ENCODE data around the gene TARBP2. TPM values are rescaled to one million over a fixed set of nuclear protein-coding genes. Genes with fewer than 3 reads are reported as not detected.
A peak's percentile ranks its signal among the peaks of the same experiment; 100 is the strongest.

The TARBP2 gene
- total RNA-seq, 4 donors from 2014 or later: 12.1 to 19.6 (median 17.4) TPM

- H3K4me3 ChIP-seq: no peak overlapping the region
- ATAC-seq: no peak
- H3K36me3 ChIP-seq: peaks cover 0 to 40% of the 10 kb centered on the region in 2 donors
- H3K27ac ChIP-seq: no peak overlapping the region
- no peaks in the 10 kb centered on the region for H3K9me3 ChIP-seq
- no peak for TF ChIP-seq EP300 (IDR thresholded peaks at IDR 0.05)
- no peak for TF ChIP-seq POLR2A (IDR thresholded peaks at IDR 0.05)
- TF ChIP-seq CTCF (IDR thresholded peaks at IDR 0.05): no peak
- no peak for TF ChIP-seq POLR2AphosphoS5 (IDR thresholded peaks at IDR 0.05)
- H3K27me3 ChIP-seq: no peaks in the 10 kb centered on the region
- H3K4me1 ChIP-seq: peaks cover 0 to 27% (median 14%) of the 10 kb centered on the region in 3 donors
- 84 to 100% methylated on average over 1 to 4 of the region's 5 CpGs for WGBS, 2 donors (ENCODE audit: low coverage in 1 of 2)
These were observed 11.7 kb upstream of the TARBP2 start for GRCh38 chr12:53489242-53489864.

- Histone ChIP-seq H3K27ac (peak overlapping the region in 3 of 4 donors; percentile 87 to 89 (median 87)), H3K36me3 (peaks cover 0 to 11% of the 10 kb centered on the region in 2 donors), H3K4me3 (peak overlapping the region in 1 of 2 donors; percentile 70), H3K9me3 (no peaks in the 10 kb centered on the region), H3K4me1 (peaks cover 0 to 45% (median 20%) of the 10 kb centered on the region in 3 donors), H3K27me3 (no peaks in the 10 kb centered on the region)
- TF ChIP-seq CTCF (IDR thresholded peaks at IDR 0.05): no peak
- TF ChIP-seq EP300 (IDR thresholded peaks at IDR 0.05): no peak
- no peak for TF ChIP-seq POLR2A (IDR thresholded peaks at IDR 0.05)
- TF ChIP-seq POLR2AphosphoS5 (IDR thresholded peaks at IDR 0.05): no peak
- no peak for ATAC-seq
- 38 to 63% methylated on average over 6 to 13 of the region's 20 CpGs for WGBS, 2 donors (ENCODE audit: low coverage in 1 of 2)
These were observed 8.9 kb upstream of the TARBP2 start for GRCh38 chr12:53492188-53492587.

- H3K4me1 ChIP-seq: peaks cover 0 to 54% (median 20%) of the 10 kb centered on the region in 3 donors
- H3K36me3 ChIP-seq: peaks cover 0 to 5% of the 10 kb centered on the region in 2 donors
- H3K9me3 ChIP-seq: no peaks in the 10 kb centered on the region
- peak overlapping the region; percentile 18 to 89 (median 87) for H3K27ac ChIP-seq
- WGBS, 2 donors (ENCODE audit: low coverage in 1 of 2): 8% methylated on average over 5 of the region's 52 CpGs
- no peaks in the 10 kb centered on the region for H3K27me3 ChIP-seq
- ATAC-seq: peak; percentile 91
- H3K4me3 ChIP-seq: peak overlapping the region; percentile 34 to 70
- TF ChIP-seq CTCF (IDR thresholded peaks at IDR 0.05): peak in 1 of 4 experiments; percentile 12
- no peak for TF ChIP-seq EP300 (IDR thresholded peaks at IDR 0.05)
- TF ChIP-seq POLR2AphosphoS5 (IDR thresholded peaks at IDR 0.05): peak; percentile 63
These were observed 8.1 kb upstream of the TARBP2 start for GRCh38 chr12:53492830-53493609.

- Histone ChIP-seq H3K9me3 (no peaks in the 10 kb centered on the region), H3K4me1 (peaks cover 0 to 62% (median 25%) of the 10 kb centered on the region in 3 donors), H3K27ac (peak overlapping the region; percentile 18 to 89 (median 87)), H3K4me3 (peak overlapping the region in 1 of 2 donors; percentile 70), H3K27me3 (no peaks in the 10 kb centered on the region), H3K36me3 (no peaks in the 10 kb centered on the region)
- TF ChIP-seq POLR2A (IDR thresholded peaks at IDR 0.05) (no peak), POLR2AphosphoS5 (IDR thresholded peaks at IDR 0.05) (no peak), CTCF (IDR thresholded peaks at IDR 0.05) (no peak), EP300 (IDR thresholded peaks at IDR 0.05) (no peak)
- 11 to 16% methylated on average over 4 to 10 of the region's 11 CpGs for WGBS, 2 donors (ENCODE audit: low coverage in 1 of 2)
- no peak for ATAC-seq
These were observed 7.3 kb upstream of the TARBP2 start for GRCh38 chr12:53493610-53494391.

Data from gastroesophageal sphincter (tissue), 4 donors.